Hepatocyte (in vitro differentiated cells): Measurements from ENCODE around the gene TST. TPM values are rescaled to one million over a fixed set of nuclear protein-coding genes. Genes with fewer than 3 reads are reported as not detected.

Experiments
- DNase-seq: peaks from one replicate; pipeline ENCODE4 v3.0.0-alpha.2; 2016; ENCODE audit warnings: low spot score
- H2AFZ ChIP-seq: fragments of 200-600 bp; sonication (generic); 2 replicates; pipeline ENCODE4 v1.6.0; 2016; ENCODE audit warnings: antibody characterized with exemption, mild to moderate bottlenecking
- H3K27ac ChIP-seq: fragments of 200-600 bp; sonication (generic); 2 replicates; pipeline ENCODE4 v1.5.1; 2016; ENCODE audit warnings: mild to moderate bottlenecking
- H3K27me3 ChIP-seq: fragments of 200-600 bp; sonication (generic); 2 replicates; pipeline ENCODE4 v1.6.1; 2016
- H3K36me3 ChIP-seq: fragments of 200-600 bp; sonication (generic); replicated peaks from 2 replicates; pipeline ENCODE4 v1.5.1; 2016; ENCODE audit warnings: low read depth; ENCODE audit not compliant: insufficient read depth
- H3K4me1 ChIP-seq: fragments of 200-600 bp; sonication (generic); 2 replicates; pipeline ENCODE4 v1.5.1; 2016; ENCODE audit warnings: mild to moderate bottlenecking, moderate library complexity; ENCODE audit not compliant: insufficient read depth
- H3K4me2 ChIP-seq: fragments of 200-600 bp; sonication (generic); 2 replicates; pipeline ENCODE4 v1.6.0; 2016
- H3K4me3 ChIP-seq: fragments of 200-600 bp; sonication (generic); 2 replicates; pipeline ENCODE4 v1.5.1; 2016; ENCODE audit warnings: mild to moderate bottlenecking
- H3K79me2 ChIP-seq: fragments of 200-600 bp; sonication (generic); 2 replicates; pipeline ENCODE4 v1.6.0; 2017; ENCODE audit warnings: mild to moderate bottlenecking
- H3K9me2 ChIP-seq: fragments of 200-600 bp; sonication (generic); replicated peaks from 2 replicates; pipeline ENCODE4 v1.6.0; 2017; ENCODE audit warnings: mild to moderate bottlenecking; ENCODE audit not compliant: insufficient read depth
- H3K9me3 ChIP-seq: fragments of 200-600 bp; sonication (generic); 2 replicates; pipeline ENCODE4 v1.5.1; 2016; ENCODE audit warnings: low read depth, mild to moderate bottlenecking
- H4K20me1 ChIP-seq: fragments of 200-600 bp; sonication (generic); 2 replicates; pipeline ENCODE4 v1.6.0; 2016; ENCODE audit warnings: mild to moderate bottlenecking; ENCODE audit not compliant: insufficient read depth, poor library complexity, severe bottlenecking
- EZH2 ChIP-seq: fragments of 200-600 bp; sonication (generic); IDR thresholded peaks from 2 replicates; pipeline ENCODE4 v1.6.1; 2016; ENCODE audit warnings: antibody characterized with exemption, mild to moderate bottlenecking, borderline replicate concordance
- EZH2phosphoT487 ChIP-seq: fragments of 200-600 bp; sonication (generic); IDR thresholded peaks from one replicate; pipeline ENCODE4 v1.6.1; 2018; ENCODE audit warnings: antibody characterized with exemption, mild to moderate bottlenecking, low read depth, moderate library complexity; ENCODE audit not compliant: unreplicated experiment, severe bottlenecking
- WGBS: methylation state at CpG from one replicate; pipeline ENCODE4 v1.1.6; 2016; ENCODE audit warnings: low lambda C conversion rate; ENCODE audit errors: missing lambda C conversion rate; 5-methylcytosine and 5-hydroxymethylcytosine counted together
- polyA plus RNA-seq: library from polyadenylated mRNA; unstranded; fragments of >200 nt; fragmentation: Nextera tagmentation; extraction: Ambion mirVana; gene quantifications from 2 replicates; pipeline ENCODE4 v1.2.1, GENCODE V29; 2016
- total RNA-seq: library from RNA; depleted of rRNA; stranded (reverse); fragments of >200 nt; gene quantifications from 2 replicates; pipeline ENCODE4 v1.2.3, GENCODE V29; 2014
- TF ChIP-seq, protein P1 (sequence below): fragments of 200-600 bp; sonication (generic); IDR thresholded peaks from 2 replicates; pipeline ENCODE4 v1.5.1; 2016; ENCODE audit warnings: antibody characterized with exemption, mild to moderate bottlenecking; ENCODE audit not compliant: poor library complexity

Gene TST
- total and polyA plus RNA-seq, 2 experiments from 2014 or later: 50.2 to 111 TPM

DNA sequence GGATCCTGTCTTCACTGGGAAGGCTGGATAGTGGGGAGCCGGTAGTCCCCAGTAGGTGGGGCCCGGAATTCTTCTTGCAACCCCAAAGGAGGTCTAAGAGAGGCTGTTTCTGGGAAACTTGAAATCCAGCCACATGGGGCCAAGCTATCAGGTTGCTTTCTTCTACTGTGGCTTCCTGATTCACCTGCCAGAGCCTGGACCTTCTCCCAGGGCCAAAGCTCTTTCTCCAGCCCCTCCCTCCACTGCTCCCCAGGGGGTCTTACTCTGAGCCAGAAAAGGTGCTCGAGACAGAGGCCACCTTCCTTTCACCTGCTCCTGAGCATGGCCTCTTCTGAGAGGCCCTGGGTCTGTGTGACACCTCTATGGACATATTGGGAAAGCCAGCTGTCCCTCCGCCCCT is 9.1 kb downstream of the TST start:
- 88% methylated on average over 4 of the region's 4 CpGs for WGBS
- no peak overlapping the region for H3K27ac ChIP-seq

DNA sequence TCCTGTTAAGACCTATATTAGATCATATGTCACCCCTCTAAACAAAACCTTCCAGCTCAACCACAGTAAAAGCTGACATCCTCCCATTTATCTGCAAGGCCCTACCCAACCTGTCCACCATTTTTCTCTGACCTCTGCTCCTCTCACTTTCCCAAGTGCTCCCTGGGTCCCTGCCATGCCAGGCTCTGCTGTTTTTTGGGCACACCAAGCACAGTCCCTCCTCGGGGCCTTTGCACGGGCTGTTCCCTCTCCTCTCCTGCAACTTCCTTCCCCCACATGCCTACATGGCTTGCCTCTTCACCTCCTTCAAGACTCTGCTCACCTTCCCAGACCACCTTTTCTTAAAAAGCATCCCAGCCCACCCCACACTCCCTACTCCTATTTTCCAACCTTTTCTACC is 9.8 kb downstream of the TST start:
- Histone ChIP-seq H3K9me2 (no peaks in the 10 kb centered on the region), H3K4me2 (no peak overlapping the region), H3K9me3 (no peaks in the 10 kb centered on the region), H3K27me3 (no peaks in the 10 kb centered on the region), H3K4me1 (no peaks in the 10 kb centered on the region), H4K20me1 (no peaks in the 10 kb centered on the region), H3K27ac (no peak overlapping the region), H3K79me2 (no peaks in the 10 kb centered on the region), H3K4me3 (no peak overlapping the region), H3K36me3 (no peaks in the 10 kb centered on the region), H2AFZ (no peak overlapping the region)
- TF ChIP-seq, protein P1, sequence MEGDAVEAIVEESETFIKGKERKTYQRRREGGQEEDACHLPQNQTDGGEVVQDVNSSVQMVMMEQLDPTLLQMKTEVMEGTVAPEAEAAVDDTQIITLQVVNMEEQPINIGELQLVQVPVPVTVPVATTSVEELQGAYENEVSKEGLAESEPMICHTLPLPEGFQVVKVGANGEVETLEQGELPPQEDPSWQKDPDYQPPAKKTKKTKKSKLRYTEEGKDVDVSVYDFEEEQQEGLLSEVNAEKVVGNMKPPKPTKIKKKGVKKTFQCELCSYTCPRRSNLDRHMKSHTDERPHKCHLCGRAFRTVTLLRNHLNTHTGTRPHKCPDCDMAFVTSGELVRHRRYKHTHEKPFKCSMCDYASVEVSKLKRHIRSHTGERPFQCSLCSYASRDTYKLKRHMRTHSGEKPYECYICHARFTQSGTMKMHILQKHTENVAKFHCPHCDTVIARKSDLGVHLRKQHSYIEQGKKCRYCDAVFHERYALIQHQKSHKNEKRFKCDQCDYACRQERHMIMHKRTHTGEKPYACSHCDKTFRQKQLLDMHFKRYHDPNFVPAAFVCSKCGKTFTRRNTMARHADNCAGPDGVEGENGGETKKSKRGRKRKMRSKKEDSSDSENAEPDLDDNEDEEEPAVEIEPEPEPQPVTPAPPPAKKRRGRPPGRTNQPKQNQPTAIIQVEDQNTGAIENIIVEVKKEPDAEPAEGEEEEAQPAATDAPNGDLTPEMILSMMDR: no peak
- no peak for TF ChIP-seq EZH2phosphoT487
- no peak for TF ChIP-seq EZH2
- 100% methylated on average over 2 of the region's 2 CpGs for WGBS
- no peak for DNase-seq

More for the DNA sequence above, 9.1 kb downstream of the TST start:
- no peaks in the 10 kb centered on the region for H3K9me2 ChIP-seq
- no peak for DNase-seq
- TF ChIP-seq EZH2 (no peak), EZH2phosphoT487 (no peak)
- TF ChIP-seq, protein P1: no peak
- no peak overlapping the region for H3K4me2 ChIP-seq
- H3K36me3 ChIP-seq: no peaks in the 10 kb centered on the region
- peaks cover 3% of the 10 kb centered on the region for H3K4me1 ChIP-seq
- no peaks in the 10 kb centered on the region for H4K20me1 ChIP-seq
- no peak overlapping the region for H2AFZ ChIP-seq
- H3K79me2 ChIP-seq: no peaks in the 10 kb centered on the region
- no peaks in the 10 kb centered on the region for H3K9me3 ChIP-seq
- no peak overlapping the region for H3K4me3 ChIP-seq
- no peaks in the 10 kb centered on the region for H3K27me3 ChIP-seq

DNA sequence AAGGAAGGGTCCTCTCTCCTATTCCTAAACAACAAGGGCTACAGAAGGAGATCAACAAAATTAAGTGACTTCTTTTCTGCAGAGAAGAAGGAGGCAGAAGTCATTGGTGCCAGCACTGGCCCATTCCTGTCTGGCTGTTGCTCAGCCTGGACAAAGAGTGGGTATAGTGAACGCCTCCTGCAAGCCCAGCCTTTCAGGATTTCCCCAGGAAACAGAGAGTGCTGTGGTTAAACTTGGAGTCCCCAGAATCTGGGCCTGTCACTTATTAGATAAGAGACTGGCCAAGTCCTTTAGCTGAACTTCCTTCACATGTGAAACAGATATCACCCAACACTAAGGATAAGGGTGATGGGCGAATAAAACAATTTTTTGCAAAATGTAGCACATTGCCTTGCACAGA is 10.9 kb downstream of the TST start:
- no peak overlapping the region for H3K27ac ChIP-seq
- H3K36me3 ChIP-seq: no peaks in the 10 kb centered on the region
- H2AFZ ChIP-seq: no peak overlapping the region
- H3K27me3 ChIP-seq: no peaks in the 10 kb centered on the region
- no peak overlapping the region for H3K4me2 ChIP-seq
- H3K4me1 ChIP-seq: no peaks in the 10 kb centered on the region
- H3K79me2 ChIP-seq: no peaks in the 10 kb centered on the region
- no peak for DNase-seq
- H3K4me3 ChIP-seq: no peak overlapping the region
- H4K20me1 ChIP-seq: no peaks in the 10 kb centered on the region
- WGBS: 86% methylated on average over 2 of the region's 2 CpGs
- H3K9me2 ChIP-seq: no peaks in the 10 kb centered on the region
- TF ChIP-seq EZH2 (no peak), EZH2phosphoT487 (no peak)
- TF ChIP-seq, protein P1: no peak
- no peaks in the 10 kb centered on the region for H3K9me3 ChIP-seq

DNA sequence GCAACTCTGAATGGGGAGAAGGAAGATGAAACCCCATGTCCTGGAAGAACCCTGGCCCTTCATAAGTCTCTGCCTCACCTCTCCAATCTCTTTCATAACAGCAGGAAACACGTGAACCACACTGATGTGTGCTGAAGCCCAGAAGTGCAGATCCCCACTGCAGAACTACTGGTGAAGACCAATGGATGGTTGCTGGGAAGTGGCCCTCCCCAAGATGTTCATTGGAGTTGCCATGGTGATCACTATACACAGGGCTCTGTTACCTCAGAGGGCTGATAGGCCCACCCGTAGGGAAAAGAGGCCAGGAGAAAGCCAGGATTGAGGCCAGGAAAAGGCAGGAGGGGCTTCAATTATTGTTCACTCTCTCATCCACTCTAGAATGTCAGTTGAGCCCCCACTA is 11.6 kb downstream of the TST start:
- H3K36me3 ChIP-seq: no peaks in the 10 kb centered on the region
- WGBS: 39% methylated on average over 2 of the region's 2 CpGs
- no peak overlapping the region for H2AFZ ChIP-seq
- H3K4me2 ChIP-seq: no peak overlapping the region
- H3K79me2 ChIP-seq: no peaks in the 10 kb centered on the region
- no peaks in the 10 kb centered on the region for H3K9me3 ChIP-seq
- no peaks in the 10 kb centered on the region for H3K27me3 ChIP-seq
- no peak for DNase-seq
- no peaks in the 10 kb centered on the region for H3K9me2 ChIP-seq
- H4K20me1 ChIP-seq: no peaks in the 10 kb centered on the region
- TF ChIP-seq, protein P1: no peak
- TF ChIP-seq EZH2 (no peak), EZH2phosphoT487 (no peak)
- no peaks in the 10 kb centered on the region for H3K4me1 ChIP-seq
- H3K27ac ChIP-seq: no peak overlapping the region
- H3K4me3 ChIP-seq: no peak overlapping the region
